ENCODE results near the gene SLC44A1.

Gene SLC44A1

GRCh38 chr9:105419816-105420597 lies 175.6 kb downstream of the SLC44A1 start:
- intact Hi-C loops (cut with micrococcal nuclease) = loop anchor here (5.0 kb wide), 1 partner anchor 248 kb away; no protein-coding TSS in a partner anchor
- H3K4me1 Mint-ChIP-seq (ENCODE audit: low read depth) = peaks cover 4% of the 10 kb centered on the region
- H3K36me3 Mint-ChIP-seq (ENCODE audit: low read depth) = peaks cover 22% of the 10 kb centered on the region
- no peak overlapping the region for H3K4me3 Mint-ChIP-seq
- no peaks in the 10 kb centered on the region for H3K27me3 Mint-ChIP-seq
- H3K27ac Mint-ChIP-seq = no peak overlapping the region
- no peaks in the 10 kb centered on the region for H3K9me3 Mint-ChIP-seq

DNA sequence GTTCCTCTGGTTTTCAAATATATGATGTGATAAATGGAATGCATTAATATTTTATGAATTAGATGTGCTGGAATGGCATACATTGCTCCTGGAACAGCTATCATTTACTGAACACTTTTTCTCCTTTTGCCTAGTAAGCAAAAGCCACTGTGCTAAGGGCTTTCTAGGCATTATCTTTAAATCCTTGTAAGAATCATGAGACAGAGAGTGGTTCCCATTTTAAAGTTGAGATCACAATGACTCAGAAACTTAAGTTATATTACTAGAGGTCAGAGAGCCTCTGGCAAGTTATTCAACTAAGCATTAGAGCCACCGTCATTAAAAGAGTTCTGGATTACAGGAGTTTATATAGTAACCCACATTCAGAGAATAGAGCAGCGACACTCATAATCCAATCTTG lies 176.7 kb downstream of the SLC44A1 start:
- H3K9me3 Mint-ChIP-seq = no peaks in the 10 kb centered on the region
- intact Hi-C loops (cut with micrococcal nuclease) = loop anchor here (5.0 kb wide), 1 partner anchor 249 kb away; no protein-coding TSS in a partner anchor

DNA sequence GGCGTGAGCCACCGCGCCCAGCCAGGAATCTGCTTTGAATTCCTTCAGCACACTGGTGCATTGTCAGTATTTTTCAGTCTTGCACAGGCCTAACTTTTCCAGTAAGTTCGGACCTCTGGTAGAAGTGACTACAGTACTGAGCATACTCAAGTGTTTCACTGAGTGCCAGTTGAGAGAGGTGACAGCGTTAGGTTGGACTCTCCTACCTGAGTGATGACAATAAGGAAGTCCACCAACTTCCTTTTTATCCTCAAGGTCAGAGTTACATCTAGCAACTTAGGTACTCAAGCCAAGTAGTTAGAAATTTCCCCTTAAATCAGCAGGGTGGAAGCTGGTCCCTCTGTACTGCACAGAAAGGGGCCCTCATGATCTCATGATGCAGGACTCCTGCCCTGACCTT lies 177.4 kb downstream of the SLC44A1 start:
- H3K4me3 Mint-ChIP-seq = no peak overlapping the region
- H3K27me3 Mint-ChIP-seq = no peaks in the 10 kb centered on the region
- H3K27ac Mint-ChIP-seq = no peak overlapping the region
- H3K9me3 Mint-ChIP-seq = no peaks in the 10 kb centered on the region
- no peaks in the 10 kb centered on the region for H3K4me1 Mint-ChIP-seq (ENCODE audit: low read depth)
- peaks cover 25% of the 10 kb centered on the region for H3K36me3 Mint-ChIP-seq (ENCODE audit: low read depth)
- intact Hi-C loops (cut with micrococcal nuclease) = loop anchor here (5.0 kb wide), 1 partner anchor 250 kb away; no protein-coding TSS in a partner anchor

More for the DNA sequence above, 176.7 kb downstream of the SLC44A1 start:
- Mint-ChIP-seq H3K27ac (no peak overlapping the region), H3K36me3 (ENCODE audit: low read depth) (peaks cover 25% of the 10 kb centered on the region), H3K4me3 (no peak overlapping the region), H3K27me3 (no peaks in the 10 kb centered on the region), H3K4me1 (ENCODE audit: low read depth) (no peaks in the 10 kb centered on the region)

- Mint-ChIP-seq H3K27ac (no peak overlapping the region), H3K9me3 (no peaks in the 10 kb centered on the region), H3K4me1 (ENCODE audit: low read depth) (no peaks in the 10 kb centered on the region), H3K36me3 (ENCODE audit: low read depth) (peaks cover 38% of the 10 kb centered on the region), H3K4me3 (no peak overlapping the region), H3K27me3 (no peaks in the 10 kb centered on the region)
- intact Hi-C loops (cut with micrococcal nuclease) = loop anchor here (5.0 kb wide), 1 partner anchor 291 kb away; no protein-coding TSS in a partner anchor
These were observed 181.5 kb downstream of the SLC44A1 start for GRCh38 chr9:105425816-105426433.

DNA sequence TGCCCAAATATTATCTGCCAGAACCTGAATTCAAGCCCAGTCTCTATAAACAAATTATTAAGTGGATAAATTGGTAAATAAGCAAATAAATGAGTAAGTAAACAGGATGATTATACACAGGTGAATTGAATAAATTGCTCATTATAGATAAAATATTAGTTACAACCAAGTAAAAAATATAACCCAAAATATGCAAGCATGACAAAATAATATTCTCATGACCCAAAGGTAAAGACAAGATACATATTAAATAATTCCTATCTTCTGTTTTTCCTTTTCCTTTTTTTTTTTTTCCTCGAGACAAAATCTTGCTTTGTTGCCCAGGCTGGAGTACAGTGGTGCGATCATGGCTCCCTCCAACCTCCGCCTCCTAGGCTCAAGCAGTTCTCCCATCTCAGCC lies 182.2 kb downstream of the SLC44A1 start:
- Mint-ChIP-seq H3K27ac (no peak overlapping the region), H3K4me3 (no peak overlapping the region), H3K27me3 (no peaks in the 10 kb centered on the region), H3K9me3 (no peaks in the 10 kb centered on the region), H3K36me3 (ENCODE audit: low read depth) (peaks cover 38% of the 10 kb centered on the region), H3K4me1 (ENCODE audit: low read depth) (no peaks in the 10 kb centered on the region)
- intact Hi-C loops (cut with micrococcal nuclease) = loop anchor here (1.0 to 5.0 kb wide), 2 partner anchors 27 to 291 kb away; no protein-coding TSS in a partner anchor

GRCh38 chr9:105431424-105432246 lies 187.2 kb downstream of the SLC44A1 start:
- Mint-ChIP-seq H3K4me1 (ENCODE audit: low read depth) (no peaks in the 10 kb centered on the region), H3K27ac (no peak overlapping the region), H3K9me3 (no peaks in the 10 kb centered on the region), H3K27me3 (no peaks in the 10 kb centered on the region), H3K36me3 (ENCODE audit: low read depth) (peaks cover 16% of the 10 kb centered on the region), H3K4me3 (no peak overlapping the region)
- intact Hi-C loops (cut with micrococcal nuclease) = no loop called here

GRCh38 chr9:105432247-105432842 lies 187.9 kb downstream of the SLC44A1 start:
- H3K4me1 Mint-ChIP-seq (ENCODE audit: low read depth) = no peaks in the 10 kb centered on the region
- H3K27ac Mint-ChIP-seq = no peak overlapping the region
- intact Hi-C loops (cut with micrococcal nuclease) = no loop called here
- H3K4me3 Mint-ChIP-seq = no peak overlapping the region
- H3K27me3 Mint-ChIP-seq = no peaks in the 10 kb centered on the region
- H3K36me3 Mint-ChIP-seq (ENCODE audit: low read depth) = peaks cover 11% of the 10 kb centered on the region
- no peaks in the 10 kb centered on the region for H3K9me3 Mint-ChIP-seq

DNA sequence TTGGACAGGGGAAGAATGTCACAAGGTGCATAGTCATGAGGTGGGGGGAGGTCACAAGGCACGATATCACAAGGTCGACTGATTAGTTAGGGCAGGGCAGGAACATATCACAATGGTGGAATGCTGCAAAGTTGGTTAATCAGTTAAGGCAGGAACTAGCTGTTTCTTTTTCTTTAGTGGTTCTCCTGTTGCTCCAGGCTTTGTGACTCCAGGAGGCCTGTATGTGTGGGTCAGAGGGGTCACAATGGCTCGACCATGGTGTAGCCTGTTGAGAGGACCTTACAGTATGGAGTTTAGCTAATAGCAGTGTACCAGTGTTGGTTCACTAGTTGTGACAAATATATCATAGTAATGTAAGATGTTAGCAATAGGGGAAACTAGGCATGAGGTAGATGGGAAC lies 191.0 kb downstream of the SLC44A1 start:
- intact Hi-C loops (cut with micrococcal nuclease) = no loop called here
- H3K4me3 Mint-ChIP-seq = no peak overlapping the region
- H3K9me3 Mint-ChIP-seq = no peaks in the 10 kb centered on the region
- H3K27ac Mint-ChIP-seq = no peak overlapping the region
- peaks cover 24% of the 10 kb centered on the region for H3K36me3 Mint-ChIP-seq (ENCODE audit: low read depth)
- peaks cover 11% of the 10 kb centered on the region for H3K4me1 Mint-ChIP-seq (ENCODE audit: low read depth)
- H3K27me3 Mint-ChIP-seq = no peaks in the 10 kb centered on the region

DNA sequence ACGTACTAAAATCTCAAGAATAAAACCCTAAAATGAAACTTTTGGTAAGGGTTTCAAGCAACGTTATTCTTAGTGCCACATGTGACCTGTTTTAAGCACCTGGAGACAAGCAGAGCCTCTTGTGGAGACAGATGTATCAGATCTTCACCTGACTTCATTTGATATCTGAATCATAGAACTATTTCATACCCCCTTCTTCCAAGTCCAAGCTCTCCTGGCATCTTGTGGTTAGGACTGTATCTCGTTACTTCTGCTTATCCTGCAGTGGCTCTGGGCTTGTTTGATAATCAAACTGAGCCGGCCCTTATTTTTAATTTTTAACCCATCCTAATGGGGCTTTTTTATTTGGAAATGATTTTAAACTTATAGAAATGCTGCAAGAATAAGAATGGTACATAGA lies 192.3 kb downstream of the SLC44A1 start:
- Mint-ChIP-seq H3K27me3 (no peaks in the 10 kb centered on the region), H3K4me3 (no peak overlapping the region)

GRCh38 chr9:105437704-105438103 lies 193.3 kb downstream of the SLC44A1 start:
- intact Hi-C loops (cut with micrococcal nuclease) = no loop called here

More for the DNA sequence above, 192.3 kb downstream of the SLC44A1 start:
- intact Hi-C loops (cut with micrococcal nuclease) = no loop called here
- peaks cover 24% of the 10 kb centered on the region for H3K36me3 Mint-ChIP-seq (ENCODE audit: low read depth)
- no peaks in the 10 kb centered on the region for H3K9me3 Mint-ChIP-seq
- no peak overlapping the region for H3K27ac Mint-ChIP-seq
- H3K4me1 Mint-ChIP-seq (ENCODE audit: low read depth) = peaks cover 11% of the 10 kb centered on the region

DNA sequence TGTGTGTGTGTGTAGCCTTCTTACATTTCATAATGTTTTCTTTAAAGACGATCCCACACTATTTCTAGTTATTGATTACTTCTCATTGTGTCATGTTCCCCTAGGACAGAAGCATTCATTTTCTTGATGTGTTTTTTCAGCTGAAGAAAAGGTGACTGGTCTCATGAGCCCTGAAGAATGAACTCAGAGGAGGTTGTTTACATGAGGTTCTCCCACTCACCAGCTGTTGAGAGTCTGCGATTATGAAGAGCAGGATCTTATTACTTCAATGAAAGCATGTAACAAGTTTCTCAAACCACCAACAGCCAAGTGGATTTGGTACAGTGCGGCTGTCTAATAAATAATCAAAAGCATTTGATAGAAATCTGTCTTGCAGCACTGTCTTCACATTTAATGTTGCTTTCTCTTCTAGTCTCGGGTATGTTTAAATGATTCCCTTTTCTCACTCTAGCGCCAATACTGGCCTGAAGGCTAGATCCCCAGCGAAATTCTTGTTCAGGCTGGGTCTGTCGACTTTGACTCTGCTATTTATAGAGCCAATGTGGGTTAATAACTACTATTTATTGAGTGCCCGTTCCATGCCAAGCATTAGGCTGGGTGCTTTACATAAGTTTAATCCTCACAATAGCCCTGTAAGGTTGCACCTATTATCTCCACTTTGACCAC lies 193.8 kb downstream of the SLC44A1 start:
- H3K36me3 Mint-ChIP-seq (ENCODE audit: low read depth) = peaks cover 24% of the 10 kb centered on the region
- no peak overlapping the region for H3K27ac Mint-ChIP-seq
- H3K4me1 Mint-ChIP-seq (ENCODE audit: low read depth) = peaks cover 11% of the 10 kb centered on the region
- no peaks in the 10 kb centered on the region for H3K9me3 Mint-ChIP-seq
- intact Hi-C loops (cut with micrococcal nuclease) = no loop called here
- no peaks in the 10 kb centered on the region for H3K27me3 Mint-ChIP-seq
- H3K4me3 Mint-ChIP-seq = no peak overlapping the region

More at GRCh38 chr9:105437704-105438103, 193.3 kb downstream of the SLC44A1 start:
- Mint-ChIP-seq H3K36me3 (ENCODE audit: low read depth) (peaks cover 24% of the 10 kb centered on the region), H3K4me1 (ENCODE audit: low read depth) (peaks cover 11% of the 10 kb centered on the region), H3K27me3 (no peaks in the 10 kb centered on the region), H3K4me3 (no peak overlapping the region), H3K9me3 (no peaks in the 10 kb centered on the region), H3K27ac (no peak overlapping the region)

DNA sequence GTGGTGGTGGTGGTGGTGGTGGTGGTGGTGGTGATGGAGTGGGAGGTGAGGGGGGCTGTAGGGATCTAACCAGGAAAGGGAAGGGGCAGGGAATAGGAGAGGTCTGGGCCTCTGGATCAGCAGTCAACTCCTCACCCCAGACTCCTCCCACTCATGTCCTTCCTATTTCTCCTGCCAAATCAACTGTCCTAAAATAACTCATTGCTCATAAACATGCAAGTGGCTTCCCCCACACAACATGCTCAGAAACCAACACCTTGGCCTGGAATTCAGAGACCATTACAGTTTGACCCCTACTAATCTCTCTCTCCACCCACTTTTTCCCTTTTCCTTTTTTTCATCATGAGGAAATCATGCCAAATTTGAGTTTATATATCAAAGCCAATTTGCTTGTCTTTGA lies 195.0 kb downstream of the SLC44A1 start:
- H3K36me3 Mint-ChIP-seq (ENCODE audit: low read depth) = peaks cover 24% of the 10 kb centered on the region
- intact Hi-C loops (cut with micrococcal nuclease) = no loop called here
- H3K4me1 Mint-ChIP-seq (ENCODE audit: low read depth) = peaks cover 15% of the 10 kb centered on the region
- no peaks in the 10 kb centered on the region for H3K27me3 Mint-ChIP-seq
- no peaks in the 10 kb centered on the region for H3K9me3 Mint-ChIP-seq
- no peak overlapping the region for H3K4me3 Mint-ChIP-seq
- no peak overlapping the region for H3K27ac Mint-ChIP-seq

DNA sequence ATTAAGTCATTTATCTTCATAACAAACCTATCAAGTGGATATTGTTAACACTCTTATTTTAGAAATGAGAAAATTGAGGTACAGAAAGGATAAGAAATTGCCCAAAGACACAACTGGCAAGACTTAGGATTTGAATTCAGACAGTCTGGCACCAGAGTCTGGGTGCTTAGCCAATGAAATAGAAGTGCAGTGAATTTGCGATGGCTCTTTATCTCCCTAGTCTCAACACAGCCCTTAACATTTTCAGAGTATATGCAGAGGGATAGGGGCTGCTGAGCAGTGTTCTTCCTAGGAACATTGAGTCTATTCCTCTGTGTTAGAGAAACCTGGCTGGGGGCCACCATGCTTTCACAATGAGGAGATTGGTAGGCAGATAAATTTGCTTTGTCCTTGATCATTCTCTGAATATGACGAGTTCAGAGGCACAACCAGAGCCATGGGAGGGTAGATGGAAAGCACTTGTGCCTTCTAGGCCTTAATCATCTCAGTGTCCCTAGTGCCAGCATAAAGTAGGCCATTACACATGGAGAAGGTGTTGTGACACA lies 197.2 kb downstream of the SLC44A1 start:
- Mint-ChIP-seq H3K9me3 (no peaks in the 10 kb centered on the region), H3K4me1 (ENCODE audit: low read depth) (peaks cover 15% of the 10 kb centered on the region), H3K36me3 (ENCODE audit: low read depth) (peaks cover 24% of the 10 kb centered on the region), H3K4me3 (no peak overlapping the region), H3K27ac (no peak overlapping the region), H3K27me3 (no peaks in the 10 kb centered on the region)
- intact Hi-C loops (cut with micrococcal nuclease) = loop anchor here (10.0 kb wide), 2 partner anchors 113 to 253 kb away; partner anchors contain the start of genes FKTN and TMEM38B

Data from dendritic cell treated with granulocyte-macrophage colony-stimulating factor and Interleukin-4, amounts not matched to agents 40 ng/mL and 50 ng/mL, for 4 days (primary cell).